IMR-90 (cell line): Measurements from ENCODE around the gene TUBGCP3. TPM values are rescaled to one million over a fixed set of nuclear protein-coding genes. Genes with fewer than 3 reads are reported as not detected.

ENCODE experiments used
- ATAC-seq: fragments of 200-7000 bp; cut with Tn5 transposase; 2 replicates; pipeline ENCODE4 v1.9.1; 2020; ENCODE audit warnings: low read depth, mild to moderate bottlenecking, moderate library complexity
- BruUV-seq: library from RNA; stranded (reverse); fragments of 400-500 nt; replicated peaks from 2 replicates; lab custom pipeline; 2021; lab: Mats Ljungman, UMichigan
- CTCF ChIA-PET: fragments of 300-600 bp; formaldehyde crosslinking; extraction: SDS; loops from one replicate; lab custom pipeline; 2021; ENCODE audit warnings: antibody characterized with exemption; lab: Yijun Ruan, JAX
- POLR2A ChIA-PET: fragments of 300-600 bp; sonication (Branson Sonifier 250); formaldehyde crosslinking; loops from one replicate; lab custom pipeline; 2022; ENCODE audit warnings: antibody characterized with exemption; ENCODE audit not compliant: unreplicated experiment; lab: Charles Lee
- DNase-seq: peaks from one replicate; pipeline ENCODE4 v3.0.0; 2013
- H2AFZ ChIP-seq: replicated peaks from 2 replicates; pipeline ENCODE3; 2013; ENCODE audit warnings: low read length, mild to moderate bottlenecking; ENCODE audit not compliant: poor library complexity
- H2AK5ac ChIP-seq: 2 replicates; pipeline ENCODE4 v1.6.1; 2013; ENCODE audit warnings: low read depth, low read length, inconsistent platforms
- H2AK9ac ChIP-seq: replicated peaks from 2 replicates; pipeline ENCODE3; 2013; ENCODE audit warnings: mild to moderate bottlenecking, low read depth, low read length, moderate library complexity; ENCODE audit not compliant: poor library complexity
- H2BK120ac ChIP-seq: 2 replicates; pipeline ENCODE4 v1.6.1; 2013; ENCODE audit warnings: low read depth, low read length, inconsistent platforms
- H2BK15ac ChIP-seq: 3 replicates; pipeline ENCODE4 v1.6.1; 2013; ENCODE audit warnings: low read depth, low read length, inconsistent platforms
- H2BK20ac ChIP-seq: 2 replicates; pipeline ENCODE4 v1.6.1; 2013; ENCODE audit warnings: low read depth, mild to moderate bottlenecking, inconsistent platforms, low read length, moderate library complexity
- H2BK5ac ChIP-seq: 2 replicates; pipeline ENCODE4 v1.6.1; 2013; ENCODE audit warnings: mild to moderate bottlenecking, low read depth, low read length, inconsistent platforms; ENCODE audit not compliant: poor library complexity, severe bottlenecking
- H3K14ac ChIP-seq: replicated peaks from 2 replicates; pipeline ENCODE4 v1.6.1; 2013; ENCODE audit warnings: low read depth, low read length, inconsistent platforms
- H3K18ac ChIP-seq: 2 replicates; pipeline ENCODE4 v1.6.1; 2013; ENCODE audit warnings: low read depth, low read length, control low read depth
- H3K23ac ChIP-seq: 2 replicates; pipeline ENCODE4 v1.6.1; 2013; ENCODE audit warnings: low read depth, low read length, inconsistent platforms
- H3K27ac ChIP-seq: 2 replicates; pipeline ENCODE4 v1.5.1; 2013; ENCODE audit warnings: mild to moderate bottlenecking, control low read depth, low read length; ENCODE audit not compliant: insufficient read depth
- H3K27me3 ChIP-seq: 2 replicates; pipeline ENCODE4 v1.6.1; 2013; ENCODE audit warnings: low read length; ENCODE audit not compliant: control insufficient read depth, insufficient read depth
- H3K36me3 ChIP-seq: 2 replicates; pipeline ENCODE4 v1.6.1; 2013; ENCODE audit warnings: low read length, mixed read lengths; ENCODE audit not compliant: control insufficient read depth, insufficient read depth
- H3K4ac ChIP-seq: 2 replicates; pipeline ENCODE4 v1.6.1; 2013; ENCODE audit warnings: low read depth, low read length, inconsistent platforms
- H3K4me1 ChIP-seq: 2 replicates; pipeline ENCODE4 v1.6.1; 2013; ENCODE audit warnings: low read length, mixed read lengths; ENCODE audit not compliant: control insufficient read depth, insufficient read depth
- H3K4me2 ChIP-seq: 2 replicates; pipeline ENCODE4 v1.6.1; 2013; ENCODE audit warnings: low read depth, mild to moderate bottlenecking, control low read depth, low read length, moderate library complexity
- H3K4me3 ChIP-seq: 2 replicates; pipeline ENCODE4 v1.5.1; 2013; ENCODE audit warnings: low read depth, mild to moderate bottlenecking, control low read depth, low read length, moderate library complexity; ENCODE audit not compliant: insufficient read depth
- H3K56ac ChIP-seq: 2 replicates; pipeline ENCODE4 v1.6.1; 2013; ENCODE audit warnings: low read length, inconsistent platforms; ENCODE audit not compliant: insufficient read depth; ENCODE audit errors: extremely low read depth
- H3K79me1 ChIP-seq, 2 experiments: 2 replicates each; pipeline ENCODE4 v1.6.1; 2013; ENCODE audit warnings: low read length in 2 of 2, inconsistent platforms in 1 of 2, low read depth in 1 of 2
- H3K9ac ChIP-seq: 2 replicates; pipeline ENCODE4 v1.6.1; 2013; ENCODE audit warnings: low read depth, low read length, control low read depth
- H3K9me1 ChIP-seq: 2 replicates; pipeline ENCODE4 v1.6.1; 2013; ENCODE audit warnings: low read length, inconsistent platforms; ENCODE audit not compliant: insufficient read depth
- H3K9me3 ChIP-seq: 2 replicates; pipeline ENCODE4 v1.6.1; 2013; ENCODE audit warnings: low read length; ENCODE audit not compliant: control insufficient read depth, insufficient read depth
- H4K20me1 ChIP-seq: 2 replicates; pipeline ENCODE4 v1.6.1; 2013; ENCODE audit warnings: low read length, inconsistent platforms; ENCODE audit not compliant: insufficient read depth
- H4K5ac ChIP-seq: 2 replicates; pipeline ENCODE4 v1.6.1; 2013; ENCODE audit warnings: mild to moderate bottlenecking, low read depth, low read length, control low read depth
- H4K8ac ChIP-seq, 2 experiments: 2 replicates each; pipeline ENCODE4 v1.6.1; 2013; ENCODE audit warnings: low read depth in 2 of 2, low read length in 2 of 2, control low read depth in 1 of 2, inconsistent platforms in 1 of 2
- H4K91ac ChIP-seq: 2 replicates; pipeline ENCODE4 v1.6.1; 2013; ENCODE audit warnings: low read depth, low read length, inconsistent platforms; ENCODE audit not compliant: insufficient read depth
- CEBPB ChIP-seq: IDR thresholded peaks from 2 replicates; pipeline ENCODE4 v1.6.1; 2012; ENCODE audit warnings: low read depth, low read length, improper control_type of control experiment
- CHD1 ChIP-seq: IDR thresholded peaks from 2 replicates; pipeline ENCODE4 v1.6.1; 2012; ENCODE audit warnings: low read depth, low read length, improper control_type of control experiment
- MAZ ChIP-seq: IDR thresholded peaks from 2 replicates; pipeline ENCODE4 v1.6.1; 2012; ENCODE audit warnings: low read depth, mild to moderate bottlenecking, low read length, improper control_type of control experiment, moderate library complexity, borderline replicate concordance
- MXI1 ChIP-seq: IDR thresholded peaks from 2 replicates; pipeline ENCODE4 v1.6.1; 2012; ENCODE audit warnings: low read depth, mild to moderate bottlenecking, low read length, moderate library complexity, borderline replicate concordance
- POLR2A ChIP-seq: IDR thresholded peaks from 2 replicates; pipeline ENCODE4 v1.6.1; 2012; ENCODE audit warnings: mild to moderate bottlenecking, low read depth, low read length
- RAD21 ChIP-seq: IDR thresholded peaks from 2 replicates; pipeline ENCODE4 v1.6.1; 2012; ENCODE audit warnings: low read length, improper control_type of control experiment
- RCOR1 ChIP-seq: IDR thresholded peaks from 2 replicates; pipeline ENCODE4 v1.6.1; 2012; ENCODE audit warnings: mild to moderate bottlenecking, low read length, improper control_type of control experiment; ENCODE audit not compliant: insufficient replicate concordance
- RFX5 ChIP-seq: IDR thresholded peaks from 2 replicates; pipeline ENCODE4 v1.8.0; 2012; ENCODE audit warnings: low read depth, mild to moderate bottlenecking, low read length, moderate library complexity
- SMC3 ChIP-seq: fragments of 150-350 bp; IDR thresholded peaks from 2 replicates; pipeline ENCODE4 v1.6.1; 2016; ENCODE audit warnings: low read depth, mild to moderate bottlenecking, antibody characterized with exemption, low read length, moderate library complexity
- WGBS, 2 experiments: methylation state at CpG; one replicate each; pipeline versions ENCODE4 v1.1.5 to v1.1.7; 2013; ENCODE audit warnings: missing lambda C conversion rate in 2 of 2; ENCODE audit not compliant: insufficient read length in 1 of 2; ENCODE audit errors: extremely low coverage in 2 of 2; 5-methylcytosine and 5-hydroxymethylcytosine counted together
- dilution Hi-C: fragments of 300-500 bp; cut with HindIII; formaldehyde crosslinking; loops from one replicate; pipeline ENCODE4 v1.14.3; 2018; ENCODE audit warnings: low sequenced_read_pairs; ENCODE audit not compliant: unreplicated experiment
- in situ Hi-C: fragments of 300-500 bp; cut with MboI; formaldehyde crosslinking; loops from 3 replicates; pipeline ENCODE4 v1.14.3; 2019; ENCODE audit warnings: low sequenced_read_pairs, inconsistent platforms, mixed read lengths
- intact Hi-C: fragments of 100-400 bp; cut with micrococcal nuclease; formaldehyde crosslinking; loops from 2 replicates; pipeline ENCODE4 v1.10.0; 2022
- polyA plus RNA-seq, 3 experiments: library from polyadenylated mRNA; depleted of rRNA; stranded (reverse); fragments of >200 nt; gene quantifications; 2 replicates each; pipeline ENCODE4 v1.2.3, GENCODE V29; 2012; ENCODE audit warnings: low replicate concordance in 1 of 3
- total RNA-seq: library from RNA; depleted of rRNA; stranded (reverse); fragments of >200 nt; gene quantifications from 2 replicates; pipeline ENCODE4 v1.2.3, GENCODE V29; 2012
- TF ChIP-seq, protein P1 (sequence below): fragments of 150-350 bp; IDR thresholded peaks from 2 replicates; pipeline ENCODE4 v1.6.1; 2017; ENCODE audit warnings: mild to moderate bottlenecking, antibody characterized with exemption, low read length, low read depth
- TF ChIP-seq, protein P2 (sequence below): fragments of 150-350 bp; IDR thresholded peaks from 2 replicates; pipeline ENCODE4 v1.6.1; 2016; ENCODE audit warnings: low read depth, mild to moderate bottlenecking, low read length, moderate library complexity, borderline replicate concordance

Gene TUBGCP3
- total and polyA plus RNA-seq, 2 of the 4 experiments (the other 2 are of a cell fraction) = 16.0 to 17.8 TPM

DNA sequence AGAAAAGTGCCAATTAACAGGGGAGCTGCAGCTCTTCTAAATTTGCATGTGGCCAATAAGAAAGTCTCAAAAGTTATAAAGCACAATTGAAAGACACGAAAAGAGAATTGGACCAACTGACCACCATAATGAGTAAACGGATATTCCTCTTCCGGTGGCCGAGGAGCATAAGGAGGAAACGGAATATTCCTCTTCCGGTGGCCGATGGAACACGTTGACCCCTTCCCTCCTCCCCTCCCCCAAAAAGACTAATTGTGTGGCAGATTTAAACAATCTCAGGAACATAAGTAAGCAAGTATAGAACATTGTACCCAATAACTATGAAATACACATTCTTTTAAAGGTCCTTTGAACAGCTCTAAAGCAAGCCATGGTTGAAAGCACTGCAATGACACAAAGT, 41.2 kb upstream of the TUBGCP3 start:
- no peak overlapping the region for H2AK5ac ChIP-seq
- H2BK120ac ChIP-seq = no peak overlapping the region
- H3K4me1 ChIP-seq = no peaks in the 10 kb centered on the region
- no peak overlapping the region for H3K18ac ChIP-seq
- no peaks in the 10 kb centered on the region for H3K9me3 ChIP-seq
- no peaks in the 10 kb centered on the region for H3K9me1 ChIP-seq
- no peak overlapping the region for H3K4me2 ChIP-seq
- no peak overlapping the region for H2AK9ac ChIP-seq
- H3K23ac ChIP-seq = no peak overlapping the region
- H3K9ac ChIP-seq = no peak overlapping the region
- H4K91ac ChIP-seq = no peak overlapping the region
- H2AFZ ChIP-seq = no peak overlapping the region
- no peak overlapping the region for H2BK20ac ChIP-seq
- H3K27me3 ChIP-seq = peaks cover 38% of the 10 kb centered on the region
- no peak overlapping the region for H3K4ac ChIP-seq
- no peaks in the 10 kb centered on the region for H3K79me1 ChIP-seq
- H3K14ac ChIP-seq = no peak overlapping the region
- no TSS peak for BruUV-seq
- H2BK15ac ChIP-seq = no peak overlapping the region
- no peak overlapping the region for H2BK5ac ChIP-seq
- H3K4me3 ChIP-seq = no peak overlapping the region
- in situ Hi-C loops (no loop called here), intact Hi-C loops (no loop called here), dilution Hi-C loops (no loop called here)
- ChIA-PET POLR2A (no interaction called here), CTCF (no interaction called here)
- H4K5ac ChIP-seq = no peak overlapping the region
- H3K56ac ChIP-seq = no peak overlapping the region
- ATAC-seq (no peak), DNase-seq (no peak)
- no peaks in the 10 kb centered on the region for H4K20me1 ChIP-seq
- no peak overlapping the region for H4K8ac ChIP-seq
- H3K27ac ChIP-seq = no peak overlapping the region
- no peak for TF ChIP-seq MXI1
- no peak for TF ChIP-seq CHD1
- no peak for TF ChIP-seq CEBPB
- no peak for TF ChIP-seq SMC3
- TF ChIP-seq RAD21 = no peak
- no peak for TF ChIP-seq RCOR1
- TF ChIP-seq, protein P1, sequence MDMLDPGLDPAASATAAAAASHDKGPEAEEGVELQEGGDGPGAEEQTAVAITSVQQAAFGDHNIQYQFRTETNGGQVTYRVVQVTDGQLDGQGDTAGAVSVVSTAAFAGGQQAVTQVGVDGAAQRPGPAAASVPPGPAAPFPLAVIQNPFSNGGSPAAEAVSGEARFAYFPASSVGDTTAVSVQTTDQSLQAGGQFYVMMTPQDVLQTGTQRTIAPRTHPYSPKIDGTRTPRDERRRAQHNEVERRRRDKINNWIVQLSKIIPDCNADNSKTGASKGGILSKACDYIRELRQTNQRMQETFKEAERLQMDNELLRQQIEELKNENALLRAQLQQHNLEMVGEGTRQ = no peak
- TF ChIP-seq, protein P2, sequence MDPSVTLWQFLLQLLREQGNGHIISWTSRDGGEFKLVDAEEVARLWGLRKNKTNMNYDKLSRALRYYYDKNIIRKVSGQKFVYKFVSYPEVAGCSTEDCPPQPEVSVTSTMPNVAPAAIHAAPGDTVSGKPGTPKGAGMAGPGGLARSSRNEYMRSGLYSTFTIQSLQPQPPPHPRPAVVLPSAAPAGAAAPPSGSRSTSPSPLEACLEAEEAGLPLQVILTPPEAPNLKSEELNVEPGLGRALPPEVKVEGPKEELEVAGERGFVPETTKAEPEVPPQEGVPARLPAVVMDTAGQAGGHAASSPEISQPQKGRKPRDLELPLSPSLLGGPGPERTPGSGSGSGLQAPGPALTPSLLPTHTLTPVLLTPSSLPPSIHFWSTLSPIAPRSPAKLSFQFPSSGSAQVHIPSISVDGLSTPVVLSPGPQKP = no peak
- no peak for TF ChIP-seq POLR2A
- TF ChIP-seq MAZ = no peak
- no peak for TF ChIP-seq RFX5
- no peaks in the 10 kb centered on the region for H3K36me3 ChIP-seq
- WGBS, 2 experiments = no CpG with 5 or more reads among the region's 8 CpGs
